ENCODE results near the gene HYCC1. TPM values are rescaled to one million over a fixed set of nuclear protein-coding genes. Genes with fewer than 3 reads are reported as not detected.

Gene HYCC1
- total RNA-seq, 2 experiments from 2014 or later, result 17.8 to 18.5 TPM

DNA sequence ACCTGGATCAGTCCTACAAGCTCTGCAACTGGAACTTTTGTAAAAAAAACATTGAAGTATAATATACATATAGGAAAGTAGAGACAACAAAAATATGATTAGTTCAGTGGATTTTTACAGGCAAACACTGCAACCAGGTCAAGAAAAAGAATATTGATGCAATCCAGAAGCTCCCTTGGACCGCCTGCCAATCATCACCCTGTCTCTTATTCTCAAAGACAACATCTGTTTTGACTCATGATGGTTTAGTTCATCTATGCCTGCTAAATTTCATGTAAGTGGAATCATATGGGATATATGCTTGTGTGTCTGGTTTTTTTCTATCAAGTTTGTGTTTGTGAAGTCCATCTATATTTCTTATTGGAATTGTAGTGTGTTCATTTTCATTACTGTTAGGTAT, 7.7 kb upstream of the HYCC1 start:
- ATAC-seq (no peak), DNase-seq (peak; percentile 10)
- H3K9me3 Mint-ChIP-seq, result no peaks in the 10 kb centered on the region
- peaks cover 17% of the 10 kb centered on the region for H3K27me3 Mint-ChIP-seq
- no peak overlapping the region for H3K4me3 Mint-ChIP-seq
- POLR2A ChIA-PET, result interaction anchor here (0.7 to 1.3 kb wide), 4 partner anchors 28 to 168 kb away, joined by 3 to 5 read pairs (median 4); no protein-coding TSS in a partner anchor
- H3K4me1 Mint-ChIP-seq (ENCODE audit: low read depth), result peaks cover 30% of the 10 kb centered on the region
- H3K27ac Mint-ChIP-seq, result peak overlapping the region; percentile 85
- no peaks in the 10 kb centered on the region for H3K36me3 Mint-ChIP-seq (ENCODE audit: low read depth)
- TF ChIP-seq, protein P1, sequence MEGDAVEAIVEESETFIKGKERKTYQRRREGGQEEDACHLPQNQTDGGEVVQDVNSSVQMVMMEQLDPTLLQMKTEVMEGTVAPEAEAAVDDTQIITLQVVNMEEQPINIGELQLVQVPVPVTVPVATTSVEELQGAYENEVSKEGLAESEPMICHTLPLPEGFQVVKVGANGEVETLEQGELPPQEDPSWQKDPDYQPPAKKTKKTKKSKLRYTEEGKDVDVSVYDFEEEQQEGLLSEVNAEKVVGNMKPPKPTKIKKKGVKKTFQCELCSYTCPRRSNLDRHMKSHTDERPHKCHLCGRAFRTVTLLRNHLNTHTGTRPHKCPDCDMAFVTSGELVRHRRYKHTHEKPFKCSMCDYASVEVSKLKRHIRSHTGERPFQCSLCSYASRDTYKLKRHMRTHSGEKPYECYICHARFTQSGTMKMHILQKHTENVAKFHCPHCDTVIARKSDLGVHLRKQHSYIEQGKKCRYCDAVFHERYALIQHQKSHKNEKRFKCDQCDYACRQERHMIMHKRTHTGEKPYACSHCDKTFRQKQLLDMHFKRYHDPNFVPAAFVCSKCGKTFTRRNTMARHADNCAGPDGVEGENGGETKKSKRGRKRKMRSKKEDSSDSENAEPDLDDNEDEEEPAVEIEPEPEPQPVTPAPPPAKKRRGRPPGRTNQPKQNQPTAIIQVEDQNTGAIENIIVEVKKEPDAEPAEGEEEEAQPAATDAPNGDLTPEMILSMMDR (IDR thresholded peaks at IDR 0.05), result no peak
- intact Hi-C loops (cut with micrococcal nuclease), result no loop called here
- CTCF ChIA-PET, result interaction anchor here (1.7 kb wide), 1 partner anchor 34 kb away, joined by 5 read pairs; no protein-coding TSS in a partner anchor

DNA sequence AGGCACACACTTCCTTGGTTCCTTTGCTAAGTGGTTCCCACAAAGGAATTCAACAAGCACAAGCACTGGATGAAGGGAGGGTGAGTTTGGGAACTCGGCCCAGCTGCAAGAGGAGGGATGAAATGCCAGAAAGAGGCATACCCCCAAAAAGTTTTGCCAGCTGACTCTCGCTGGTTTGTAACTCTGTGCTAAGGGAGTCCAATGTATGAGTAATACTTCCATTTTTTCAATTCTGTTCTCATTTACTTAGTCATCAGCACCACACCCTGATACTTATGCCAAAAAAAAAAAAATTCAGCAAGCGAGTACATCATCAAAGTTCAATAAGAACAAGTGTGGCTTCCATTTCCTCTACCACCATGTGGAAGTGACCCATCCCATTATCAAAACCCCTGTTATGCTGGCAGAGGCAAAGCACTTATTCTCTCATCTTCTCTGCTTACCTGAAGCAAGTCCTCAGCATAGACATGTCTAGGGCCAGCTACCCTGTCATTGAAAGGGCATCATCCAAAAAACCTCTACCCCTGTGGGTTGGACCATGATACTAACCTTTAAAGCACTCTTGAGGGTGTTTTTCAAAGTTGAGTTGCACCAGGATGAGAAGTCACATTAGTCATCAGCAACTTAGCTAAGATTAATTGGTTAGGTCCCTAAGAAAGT, 6.9 kb upstream of the HYCC1 start:
- ChIA-PET POLR2A (interaction anchor here (0.7 to 1.3 kb wide), 5 partner anchors 8 to 167 kb away, joined by 3 to 5 read pairs (median 4); no protein-coding TSS in a partner anchor), CTCF (interaction anchor here (1.7 kb wide), 1 partner anchor 34 kb away, joined by 5 read pairs; no protein-coding TSS in a partner anchor)
- ATAC-seq (peak; percentile 92), DNase-seq (peak; percentile 36)
- intact Hi-C loops (cut with micrococcal nuclease), result no loop called here
- no peaks in the 10 kb centered on the region for H3K36me3 Mint-ChIP-seq (ENCODE audit: low read depth)
- H3K9me3 Mint-ChIP-seq, result no peaks in the 10 kb centered on the region
- H3K4me3 Mint-ChIP-seq, result no peak overlapping the region
- H3K27me3 Mint-ChIP-seq, result peaks cover 13% of the 10 kb centered on the region
- peaks cover 30% of the 10 kb centered on the region for H3K4me1 Mint-ChIP-seq (ENCODE audit: low read depth)
- peak overlapping the region; percentile 85 for H3K27ac Mint-ChIP-seq
- TF ChIP-seq, protein P1 (IDR thresholded peaks at IDR 0.05), result no peak

DNA sequence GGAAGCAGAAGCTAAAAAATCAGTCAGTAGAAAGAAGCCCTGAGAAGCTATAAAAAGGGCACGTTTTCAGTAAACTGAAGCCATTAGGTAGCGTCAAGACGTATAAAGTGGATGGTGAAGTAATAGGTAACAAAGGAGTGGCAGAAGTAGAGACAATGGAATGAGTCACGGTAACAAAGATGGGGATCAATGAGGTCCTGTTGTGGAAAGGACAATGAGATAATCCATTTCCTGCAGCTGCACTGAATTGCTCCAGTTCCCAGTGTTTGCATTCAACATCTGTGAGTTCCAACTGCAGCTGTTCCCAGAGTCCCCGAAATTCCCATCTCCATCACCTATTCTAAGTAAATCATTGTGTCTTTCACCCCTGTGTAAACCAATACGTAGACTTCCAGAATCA, 4.8 kb upstream of the HYCC1 start:
- Mint-ChIP-seq H3K27ac (no peak overlapping the region), H3K27me3 (peaks cover 3% of the 10 kb centered on the region), H3K4me1 (ENCODE audit: low read depth) (peaks cover 41% of the 10 kb centered on the region), H3K36me3 (ENCODE audit: low read depth) (no peaks in the 10 kb centered on the region), H3K9me3 (no peaks in the 10 kb centered on the region), H3K4me3 (no peak overlapping the region)
- ATAC-seq, result no peak
- ChIA-PET CTCF (interaction anchor here (0.7 to 1.3 kb wide), 2 partner anchors 37 to 88 kb away, joined by 3 to 8 read pairs; no protein-coding TSS in a partner anchor), POLR2A (no interaction called here)
- TF ChIP-seq, protein P1 (IDR thresholded peaks at IDR 0.05), result no peak
- DNase-seq, result no peak
- intact Hi-C loops (cut with micrococcal nuclease), result loop anchor here (10.0 kb wide), 1 partner anchor 164 kb away; no protein-coding TSS in a partner anchor

DNA sequence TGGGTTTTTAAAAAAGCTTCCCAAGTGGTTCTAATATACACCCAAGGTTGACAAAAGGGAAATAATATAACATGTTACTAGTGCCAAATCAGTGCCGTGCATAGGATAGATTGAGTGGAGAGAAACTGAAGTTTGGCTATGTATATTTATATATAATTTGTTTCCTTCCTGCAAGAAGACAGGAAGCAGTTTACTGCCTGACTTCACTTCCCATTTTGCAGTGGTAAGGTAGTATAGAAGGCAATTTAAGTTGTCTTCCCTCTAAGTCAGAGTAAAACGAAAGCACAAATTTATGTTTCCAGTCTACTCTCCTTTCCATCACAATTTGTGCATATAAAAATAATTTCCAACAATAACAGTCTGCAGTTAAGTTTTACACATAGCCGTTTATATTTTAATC, 3.4 kb upstream of the HYCC1 start:
- intact Hi-C loops (cut with micrococcal nuclease), result loop anchor here (10.0 kb wide), 1 partner anchor 163 kb away; no protein-coding TSS in a partner anchor
- DNase-seq, result no peak
- Mint-ChIP-seq H3K9me3 (no peaks in the 10 kb centered on the region), H3K4me1 (ENCODE audit: low read depth) (peaks cover 37% of the 10 kb centered on the region), H3K4me3 (no peak overlapping the region), H3K27ac (no peak overlapping the region), H3K27me3 (peaks cover under 1% of the 10 kb centered on the region), H3K36me3 (ENCODE audit: low read depth) (no peaks in the 10 kb centered on the region)
- TF ChIP-seq, protein P1 (IDR thresholded peaks at IDR 0.05), result no peak
- ChIA-PET CTCF (no interaction called here), POLR2A (no interaction called here)
- ATAC-seq, result no peak

All from activated CD8-positive, alpha-beta T cell treated with anti-CD3 and anti-CD28 coated beads for 36 hours (primary cell).